ENCODE data around the gene MTHFS.

DNA sequence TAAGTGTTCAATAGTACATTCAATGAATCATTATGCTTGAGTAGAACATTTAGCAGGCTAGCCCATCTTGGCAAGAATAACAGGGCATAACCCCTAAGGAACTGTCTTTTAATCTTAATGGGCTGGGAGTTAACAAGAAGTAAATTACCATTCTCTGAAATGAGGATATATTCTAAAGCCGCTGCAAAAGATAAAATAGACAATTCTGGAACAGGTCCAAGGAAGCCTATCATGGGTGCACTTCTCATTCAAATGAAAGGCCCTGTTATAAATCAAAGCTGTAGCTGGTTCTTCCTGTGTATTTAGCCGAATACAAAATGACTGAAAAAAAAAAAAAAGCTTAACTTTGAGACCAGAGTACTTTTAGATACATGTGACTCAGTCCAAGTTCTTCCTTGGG is 15.6 kb downstream of the MTHFS start:
- TF ChIP-seq POLR2AphosphoS5 (IDR thresholded peaks at IDR 0.05; ENCODE audit: low read depth, low read length), result no peak
- TF ChIP-seq TAF1 (IDR thresholded peaks at IDR 0.05; ENCODE audit: borderline replicate concordance, insufficient read depth, low read length), result no peak
- TF ChIP-seq, protein P1, sequence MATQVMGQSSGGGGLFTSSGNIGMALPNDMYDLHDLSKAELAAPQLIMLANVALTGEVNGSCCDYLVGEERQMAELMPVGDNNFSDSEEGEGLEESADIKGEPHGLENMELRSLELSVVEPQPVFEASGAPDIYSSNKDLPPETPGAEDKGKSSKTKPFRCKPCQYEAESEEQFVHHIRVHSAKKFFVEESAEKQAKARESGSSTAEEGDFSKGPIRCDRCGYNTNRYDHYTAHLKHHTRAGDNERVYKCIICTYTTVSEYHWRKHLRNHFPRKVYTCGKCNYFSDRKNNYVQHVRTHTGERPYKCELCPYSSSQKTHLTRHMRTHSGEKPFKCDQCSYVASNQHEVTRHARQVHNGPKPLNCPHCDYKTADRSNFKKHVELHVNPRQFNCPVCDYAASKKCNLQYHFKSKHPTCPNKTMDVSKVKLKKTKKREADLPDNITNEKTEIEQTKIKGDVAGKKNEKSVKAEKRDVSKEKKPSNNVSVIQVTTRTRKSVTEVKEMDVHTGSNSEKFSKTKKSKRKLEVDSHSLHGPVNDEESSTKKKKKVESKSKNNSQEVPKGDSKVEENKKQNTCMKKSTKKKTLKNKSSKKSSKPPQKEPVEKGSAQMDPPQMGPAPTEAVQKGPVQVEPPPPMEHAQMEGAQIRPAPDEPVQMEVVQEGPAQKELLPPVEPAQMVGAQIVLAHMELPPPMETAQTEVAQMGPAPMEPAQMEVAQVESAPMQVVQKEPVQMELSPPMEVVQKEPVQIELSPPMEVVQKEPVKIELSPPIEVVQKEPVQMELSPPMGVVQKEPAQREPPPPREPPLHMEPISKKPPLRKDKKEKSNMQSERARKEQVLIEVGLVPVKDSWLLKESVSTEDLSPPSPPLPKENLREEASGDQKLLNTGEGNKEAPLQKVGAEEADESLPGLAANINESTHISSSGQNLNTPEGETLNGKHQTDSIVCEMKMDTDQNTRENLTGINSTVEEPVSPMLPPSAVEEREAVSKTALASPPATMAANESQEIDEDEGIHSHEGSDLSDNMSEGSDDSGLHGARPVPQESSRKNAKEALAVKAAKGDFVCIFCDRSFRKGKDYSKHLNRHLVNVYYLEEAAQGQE (IDR thresholded peaks at IDR 0.05; ENCODE audit: insufficient read depth in 1 of 2, low read depth in 2 of 2, low read length in 2 of 2), result no peak
